T-helper 2 cell treated with Interferon-gamma antibody and Interleukin-4, amounts not matched to agents 5 μg/mL and 100 μg/mL, for 36 hours (primary cell): ENCODE measurements around the gene PHACTR1.

Experiments
- DNase-seq: peaks from one replicate; pipeline ENCODE4 v3.0.0; 2021; ENCODE audit warnings: low spot score
- H3K27ac Mint-ChIP-seq: one replicate; pipeline ENCODE4 v1.8.0; 2021; ENCODE audit warnings: mild to moderate bottlenecking, mixed read lengths
- H3K27me3 Mint-ChIP-seq: one replicate; pipeline ENCODE4 v1.8.0; 2021; ENCODE audit warnings: low read depth, mixed read lengths
- H3K36me3 Mint-ChIP-seq: one replicate; pipeline ENCODE4 v1.8.0; 2021; ENCODE audit warnings: low read depth, mixed read lengths
- H3K4me1 Mint-ChIP-seq: one replicate; pipeline ENCODE4 v1.8.0; 2021; ENCODE audit warnings: low read depth, mixed read lengths
- H3K4me3 Mint-ChIP-seq: one replicate; pipeline ENCODE4 v1.8.0; 2022; ENCODE audit warnings: mild to moderate bottlenecking, moderate library complexity, mixed read lengths
- H3K9me3 Mint-ChIP-seq: one replicate; pipeline ENCODE4 v1.8.0; 2021; ENCODE audit warnings: mixed read lengths

Gene PHACTR1

DNA sequence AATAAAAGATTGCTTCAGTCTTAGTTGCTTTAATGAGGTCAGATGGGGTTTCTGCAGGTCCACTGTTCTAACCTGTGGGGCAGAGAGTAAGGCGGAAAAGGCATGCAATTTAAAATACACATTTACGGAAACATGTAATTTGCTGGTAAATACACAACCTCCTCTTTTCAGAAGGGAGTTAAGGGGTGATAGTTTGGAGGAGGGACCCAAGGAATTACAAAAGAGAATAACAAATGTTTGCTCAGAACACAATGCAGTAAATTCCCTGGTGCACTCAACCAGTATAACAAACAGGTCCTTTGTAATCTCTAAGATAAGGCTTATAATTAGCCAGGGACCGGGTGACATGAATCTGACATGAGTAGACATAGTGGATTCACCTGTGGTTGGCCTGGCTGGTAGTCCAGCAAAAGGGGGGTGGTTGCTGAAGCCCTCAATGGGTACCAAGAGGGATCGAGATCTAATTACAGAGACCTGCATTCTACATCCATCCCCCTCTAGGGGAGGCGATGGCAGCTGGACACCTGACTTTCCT lies 295.1 kb downstream of the PHACTR1 start:
- peaks cover 3% of the 10 kb centered on the region for H3K4me1 Mint-ChIP-seq
- H3K36me3 Mint-ChIP-seq = no peaks in the 10 kb centered on the region
- no peak overlapping the region for H3K27ac Mint-ChIP-seq
- H3K27me3 Mint-ChIP-seq = peaks cover 51% of the 10 kb centered on the region
- DNase-seq = no peak
- no peaks in the 10 kb centered on the region for H3K9me3 Mint-ChIP-seq
- no peak overlapping the region for H3K4me3 Mint-ChIP-seq

DNA sequence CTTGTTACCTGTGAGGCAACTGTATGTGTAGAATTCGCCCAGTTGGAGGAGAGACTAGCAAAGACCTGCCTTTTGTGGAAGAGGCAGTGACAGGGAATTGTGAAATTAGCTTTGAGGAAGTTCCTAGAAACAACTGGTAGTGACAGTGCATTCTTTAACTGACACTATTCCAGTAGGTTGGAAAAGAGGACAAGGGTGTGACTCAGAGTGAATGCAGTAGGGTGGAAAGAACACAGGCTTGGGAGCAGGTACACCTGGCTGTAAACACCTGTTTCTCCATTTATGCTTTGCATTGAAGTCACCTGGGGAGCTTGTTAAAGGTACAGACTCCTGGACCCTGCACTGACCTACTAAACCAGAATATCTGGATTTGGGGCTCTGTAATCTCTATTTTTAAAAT lies 295.7 kb downstream of the PHACTR1 start:
- H3K4me3 Mint-ChIP-seq = no peak overlapping the region

DNA sequence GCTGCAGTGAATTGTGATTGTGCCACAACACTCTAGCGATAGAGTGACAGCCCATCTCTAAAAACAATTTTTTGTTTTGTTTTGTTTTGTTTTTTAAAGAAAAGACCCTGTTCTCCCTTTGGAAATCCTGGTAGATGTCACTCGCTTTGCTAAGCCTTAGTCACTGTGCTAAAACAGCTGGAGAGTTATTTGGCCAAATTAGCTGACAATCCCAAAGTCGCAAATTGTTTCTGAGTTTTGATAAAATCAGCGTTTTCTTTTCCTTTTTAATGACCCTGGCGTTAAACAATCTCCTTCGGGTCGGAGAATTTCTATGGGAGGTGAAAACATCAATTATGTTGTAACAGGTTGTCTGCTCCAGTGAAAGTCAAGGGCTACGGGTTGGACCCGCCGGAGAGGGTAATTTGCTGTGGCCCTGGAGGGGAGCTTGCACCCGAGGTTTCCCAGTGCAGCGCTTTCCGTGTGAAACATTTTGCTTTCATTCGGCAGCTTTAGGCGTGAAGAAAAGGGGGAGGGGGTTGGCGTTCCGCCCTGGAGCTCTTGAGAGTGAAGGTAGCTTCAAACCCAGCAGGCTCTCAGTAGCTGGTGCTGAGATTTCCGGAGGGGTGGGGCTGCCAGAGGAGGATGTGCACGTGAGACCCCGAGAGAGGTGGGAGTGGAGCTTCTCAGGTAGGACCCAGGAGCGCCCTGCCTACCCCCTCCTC lies 296.6 kb downstream of the PHACTR1 start:
- no peak overlapping the region for H3K27ac Mint-ChIP-seq
- H3K9me3 Mint-ChIP-seq = no peaks in the 10 kb centered on the region
- H3K27me3 Mint-ChIP-seq = peaks cover 48% of the 10 kb centered on the region
- H3K4me1 Mint-ChIP-seq = peaks cover 3% of the 10 kb centered on the region
- H3K4me3 Mint-ChIP-seq = peak overlapping the region; percentile 61
- DNase-seq = no peak
- no peaks in the 10 kb centered on the region for H3K36me3 Mint-ChIP-seq

More for the DNA sequence above, 295.7 kb downstream of the PHACTR1 start:
- H3K9me3 Mint-ChIP-seq = no peaks in the 10 kb centered on the region
- H3K36me3 Mint-ChIP-seq = no peaks in the 10 kb centered on the region
- peaks cover 52% of the 10 kb centered on the region for H3K27me3 Mint-ChIP-seq
- no peak overlapping the region for H3K27ac Mint-ChIP-seq
- H3K4me1 Mint-ChIP-seq = peaks cover 3% of the 10 kb centered on the region
- no peak for DNase-seq

DNA sequence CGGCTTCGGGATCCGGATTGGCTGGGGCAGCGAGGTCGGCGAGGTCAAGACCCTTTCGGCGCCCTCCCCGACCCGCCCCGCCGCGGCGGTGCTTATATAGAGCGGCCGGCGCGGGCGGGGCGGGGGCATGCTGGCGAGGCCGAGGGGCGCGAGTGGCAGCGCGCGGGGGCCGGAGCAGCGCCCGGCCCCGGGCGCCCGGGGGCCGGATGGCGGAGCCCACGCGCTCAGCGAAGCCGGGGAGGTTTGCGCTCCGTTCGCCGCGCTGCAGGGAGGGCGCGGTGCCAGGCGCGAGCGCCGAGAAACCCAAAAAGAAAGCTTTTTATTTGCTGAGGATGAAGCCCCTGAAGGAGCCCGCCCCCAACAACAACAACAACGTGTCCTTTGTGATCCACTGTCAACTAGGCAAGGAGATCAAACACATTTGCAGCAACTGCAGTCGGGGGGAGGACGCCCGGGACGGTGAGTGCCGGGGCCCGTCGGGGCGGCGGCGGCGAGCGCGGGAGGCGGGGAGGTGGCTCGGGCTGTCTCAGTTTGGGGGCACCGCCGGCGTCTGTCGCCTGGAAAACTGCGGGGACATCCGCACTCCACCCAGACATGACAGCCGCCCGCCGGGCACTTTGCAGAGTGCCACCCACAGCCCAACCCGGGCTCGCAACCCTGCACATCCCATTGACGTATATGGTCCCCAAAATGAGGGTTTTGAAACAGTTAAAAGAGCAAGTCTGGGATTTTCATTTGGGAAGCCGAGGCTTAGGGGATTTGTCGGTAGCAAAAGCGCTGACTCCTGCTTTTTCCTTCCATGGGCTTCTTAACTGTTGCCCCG lies 297.3 kb downstream of the PHACTR1 start:
- H3K27me3 Mint-ChIP-seq = peaks cover 48% of the 10 kb centered on the region
- H3K9me3 Mint-ChIP-seq = no peaks in the 10 kb centered on the region
- peaks cover 3% of the 10 kb centered on the region for H3K4me1 Mint-ChIP-seq
- no peak overlapping the region for H3K27ac Mint-ChIP-seq
- H3K36me3 Mint-ChIP-seq = no peaks in the 10 kb centered on the region
- DNase-seq = no peak
- H3K4me3 Mint-ChIP-seq = peak overlapping the region; percentile 61

DNA sequence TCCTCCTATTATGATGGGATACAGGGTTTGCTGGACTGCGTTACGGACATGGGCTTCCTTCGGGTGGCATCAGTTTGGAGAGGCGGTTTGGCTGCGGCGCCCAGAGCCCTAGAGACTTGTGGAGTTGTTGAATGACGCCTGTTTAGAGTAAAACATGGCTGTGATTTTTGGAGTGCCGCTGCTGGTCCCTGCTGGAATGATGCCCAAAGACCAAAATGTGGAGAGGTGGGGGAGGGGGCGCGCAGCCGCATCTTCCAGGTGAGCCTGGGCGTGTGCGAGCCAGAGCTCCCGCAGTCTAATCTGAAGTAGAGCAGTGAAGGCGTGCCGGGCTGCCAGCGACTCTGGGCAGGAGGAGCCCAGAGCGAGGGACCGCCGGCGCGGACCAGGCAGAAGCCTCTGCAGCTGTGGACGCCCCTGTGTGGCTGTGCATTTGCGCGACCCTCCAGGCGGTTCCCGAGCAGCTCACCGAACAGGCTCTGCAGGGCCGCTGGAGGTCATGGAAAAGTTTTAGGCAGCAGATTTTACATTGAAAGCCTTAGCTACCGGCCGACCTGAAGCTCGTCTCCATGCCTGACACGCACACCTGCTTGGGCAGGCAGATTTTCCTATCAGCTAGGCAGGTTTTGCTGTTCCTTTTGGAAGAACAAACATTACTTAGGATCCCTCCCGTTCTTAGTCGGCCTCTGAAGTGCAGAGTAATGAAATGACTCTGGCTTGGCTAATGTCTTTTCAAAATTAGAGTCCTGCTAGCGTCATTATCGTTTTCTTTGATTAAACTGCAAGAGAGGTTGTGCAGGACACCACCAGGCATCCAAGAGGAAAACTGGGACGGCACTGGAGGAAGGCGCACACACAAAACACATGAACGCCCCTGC lies 298.2 kb downstream of the PHACTR1 start:
- Mint-ChIP-seq H3K27ac (no peak overlapping the region), H3K4me1 (peaks cover 3% of the 10 kb centered on the region), H3K4me3 (no peak overlapping the region), H3K9me3 (no peaks in the 10 kb centered on the region), H3K36me3 (no peaks in the 10 kb centered on the region), H3K27me3 (peaks cover 48% of the 10 kb centered on the region)
- DNase-seq = no peak

DNA sequence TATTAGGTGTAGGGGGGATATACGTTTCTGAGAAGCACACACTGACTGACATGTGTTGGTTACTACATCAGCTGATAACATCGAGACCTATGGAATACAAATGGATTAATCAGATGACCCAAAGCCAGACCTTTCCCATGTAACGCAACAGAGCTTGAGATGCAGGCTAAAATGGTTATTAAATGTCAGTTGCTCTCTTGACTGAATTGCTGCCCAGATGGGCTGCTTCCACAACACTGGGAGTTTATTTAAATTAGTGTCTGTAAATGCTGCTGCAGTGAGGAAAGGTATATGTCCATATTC lies 298.8 kb downstream of the PHACTR1 start:
- H3K4me3 Mint-ChIP-seq = no peak overlapping the region
- no peak overlapping the region for H3K27ac Mint-ChIP-seq
- H3K36me3 Mint-ChIP-seq = no peaks in the 10 kb centered on the region
- peaks cover 44% of the 10 kb centered on the region for H3K27me3 Mint-ChIP-seq
- DNase-seq = no peak
- no peaks in the 10 kb centered on the region for H3K9me3 Mint-ChIP-seq
- H3K4me1 Mint-ChIP-seq = peaks cover 3% of the 10 kb centered on the region

DNA sequence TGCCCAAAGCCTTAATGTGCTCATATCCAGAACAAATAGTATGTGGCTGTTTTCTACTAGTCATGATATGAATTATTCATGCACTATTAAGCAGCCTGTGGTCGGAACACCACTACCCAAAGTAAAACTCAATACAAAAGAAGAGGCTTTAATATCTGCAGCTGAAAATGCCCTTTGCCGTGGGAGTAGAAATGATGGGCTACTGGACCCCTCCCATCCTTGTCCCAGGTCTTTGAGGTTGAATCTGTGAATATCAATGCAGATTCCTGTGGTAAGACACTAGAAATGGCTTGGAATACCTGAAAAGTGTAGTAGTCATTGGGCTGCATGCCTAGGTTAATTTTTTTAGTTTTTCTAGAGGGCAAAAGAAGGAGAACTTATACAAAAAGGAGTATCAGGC lies 308.0 kb downstream of the PHACTR1 start:
- Mint-ChIP-seq H3K4me3 (no peak overlapping the region), H3K9me3 (no peaks in the 10 kb centered on the region), H3K4me1 (no peaks in the 10 kb centered on the region), H3K27me3 (peaks cover 8% of the 10 kb centered on the region), H3K36me3 (no peaks in the 10 kb centered on the region), H3K27ac (no peak overlapping the region)
- no peak for DNase-seq

DNA sequence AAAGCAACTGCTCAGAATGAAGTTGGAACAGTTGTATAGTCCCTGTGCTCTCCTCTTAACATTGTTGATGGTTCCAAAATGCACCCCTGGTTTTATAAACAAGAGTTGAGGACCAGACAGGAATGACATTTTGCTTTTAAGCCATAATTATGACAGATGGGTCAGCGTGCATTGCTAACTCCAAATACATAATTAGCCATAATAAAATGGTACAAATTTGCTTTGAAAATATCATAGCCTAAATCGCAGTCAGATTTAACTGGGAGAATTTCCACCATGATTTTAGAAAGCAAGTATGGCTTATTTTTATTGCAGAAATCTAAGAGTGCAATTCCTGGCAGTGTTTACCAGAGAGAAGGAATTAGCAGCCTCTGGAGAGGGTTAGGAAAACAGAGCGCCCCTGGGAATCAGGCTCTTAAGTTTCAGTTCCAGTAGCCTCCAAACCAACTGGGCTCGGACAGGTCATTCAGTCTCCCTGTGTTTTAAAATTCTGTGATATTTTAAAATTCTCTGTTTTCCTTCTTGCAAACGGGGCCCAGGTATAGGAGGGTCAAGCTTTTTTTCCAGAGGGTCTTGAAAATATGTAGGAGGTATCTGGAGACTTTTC lies 309.4 kb downstream of the PHACTR1 start:
- no peak for DNase-seq
- Mint-ChIP-seq H3K27me3 (peaks cover 8% of the 10 kb centered on the region), H3K36me3 (no peaks in the 10 kb centered on the region), H3K4me1 (no peaks in the 10 kb centered on the region), H3K27ac (no peak overlapping the region), H3K4me3 (no peak overlapping the region), H3K9me3 (no peaks in the 10 kb centered on the region)

DNA sequence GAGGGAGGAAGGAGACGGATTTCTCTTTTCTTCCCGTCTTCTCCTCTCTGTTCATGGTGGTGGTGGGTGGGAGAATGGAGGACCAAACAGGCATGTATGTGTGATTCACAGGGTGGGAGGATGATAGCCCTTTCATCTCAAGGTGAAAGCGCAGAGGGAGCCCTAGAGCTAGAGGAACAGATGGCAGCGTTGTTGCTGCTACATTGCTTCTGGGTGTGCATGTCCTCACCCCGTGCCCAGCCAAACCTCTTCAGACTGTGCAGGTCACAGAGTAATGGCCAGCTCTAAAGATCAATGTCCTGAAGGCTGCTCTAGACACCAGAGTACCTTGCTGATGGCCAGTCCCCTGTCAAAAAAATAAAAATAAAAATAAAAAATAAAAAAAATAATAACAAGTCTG lies 310.0 kb downstream of the PHACTR1 start:
- Mint-ChIP-seq H3K27ac (no peak overlapping the region), H3K27me3 (peaks cover 12% of the 10 kb centered on the region), H3K9me3 (no peaks in the 10 kb centered on the region), H3K4me1 (no peaks in the 10 kb centered on the region), H3K36me3 (no peaks in the 10 kb centered on the region), H3K4me3 (no peak overlapping the region)
- no peak for DNase-seq

DNA sequence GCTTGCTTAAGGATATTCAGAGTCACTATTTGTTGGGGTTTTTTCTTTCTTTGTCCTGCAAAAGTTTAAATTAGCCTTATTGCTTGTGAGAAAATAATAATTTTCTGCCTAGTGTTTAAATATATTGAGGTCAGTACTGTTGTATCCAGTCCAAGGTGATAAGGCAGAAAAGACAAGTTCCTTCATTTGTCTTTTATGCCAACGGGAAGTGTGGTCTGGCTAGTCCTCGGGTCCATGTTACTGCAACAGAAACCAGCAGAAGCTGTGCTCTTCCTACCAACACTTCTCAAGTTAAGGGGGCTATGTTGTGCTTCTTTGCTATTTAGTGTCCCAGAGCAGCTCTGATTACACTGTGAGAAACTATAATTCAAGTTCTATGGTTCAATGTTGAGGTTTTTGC lies 310.6 kb downstream of the PHACTR1 start:
- H3K27ac Mint-ChIP-seq = no peak overlapping the region
- no peak overlapping the region for H3K4me3 Mint-ChIP-seq
- peaks cover 12% of the 10 kb centered on the region for H3K27me3 Mint-ChIP-seq
- H3K9me3 Mint-ChIP-seq = no peaks in the 10 kb centered on the region
- no peak for DNase-seq
- H3K36me3 Mint-ChIP-seq = no peaks in the 10 kb centered on the region
- no peaks in the 10 kb centered on the region for H3K4me1 Mint-ChIP-seq

DNA sequence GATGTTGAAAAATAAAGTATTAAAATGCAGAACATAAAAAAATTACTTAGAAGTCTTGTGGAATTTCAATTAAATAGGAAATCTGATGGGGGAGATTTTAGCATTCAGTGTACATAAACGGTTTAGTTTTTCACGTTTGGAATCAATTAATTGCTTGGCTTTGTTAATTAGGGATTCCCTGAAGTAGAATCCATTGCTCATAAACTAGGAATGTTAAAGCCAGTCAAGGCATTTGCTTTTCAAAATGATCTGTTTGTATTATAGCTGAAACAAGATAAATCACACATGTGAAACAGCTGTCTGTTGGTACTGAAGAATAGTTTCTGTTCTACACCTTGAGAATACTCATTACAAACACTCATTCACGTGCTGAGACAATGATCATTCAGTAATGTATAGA lies 313.8 kb downstream of the PHACTR1 start:
- no peak for DNase-seq
- peaks cover 19% of the 10 kb centered on the region for H3K27me3 Mint-ChIP-seq
- H3K4me1 Mint-ChIP-seq = no peaks in the 10 kb centered on the region
- no peaks in the 10 kb centered on the region for H3K9me3 Mint-ChIP-seq
- no peak overlapping the region for H3K27ac Mint-ChIP-seq
- no peaks in the 10 kb centered on the region for H3K36me3 Mint-ChIP-seq
- H3K4me3 Mint-ChIP-seq = no peak overlapping the region

DNA sequence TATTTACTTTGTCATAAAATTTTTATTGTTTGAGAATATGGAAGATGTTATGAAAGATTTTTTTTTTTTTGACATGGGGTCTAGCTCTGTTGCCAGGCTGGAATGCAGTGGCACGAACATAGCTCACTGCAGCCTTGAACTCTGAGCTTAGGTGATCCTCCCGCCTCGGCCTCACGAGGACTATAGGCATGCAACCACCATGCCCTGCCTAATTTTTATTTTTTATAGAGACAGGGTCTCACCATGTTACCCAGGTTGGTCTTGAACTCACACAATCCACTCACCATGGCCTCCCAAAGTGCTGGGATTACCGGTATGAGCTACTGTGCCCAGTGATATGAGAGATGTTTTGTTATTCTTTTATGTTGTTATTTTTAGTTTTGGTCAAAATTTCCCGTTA lies 316.0 kb downstream of the PHACTR1 start:
- H3K36me3 Mint-ChIP-seq = no peaks in the 10 kb centered on the region
- H3K4me1 Mint-ChIP-seq = no peaks in the 10 kb centered on the region
- DNase-seq = no peak
- H3K27me3 Mint-ChIP-seq = peaks cover 18% of the 10 kb centered on the region
- H3K9me3 Mint-ChIP-seq = no peaks in the 10 kb centered on the region
- H3K27ac Mint-ChIP-seq = no peak overlapping the region
- H3K4me3 Mint-ChIP-seq = no peak overlapping the region

DNA sequence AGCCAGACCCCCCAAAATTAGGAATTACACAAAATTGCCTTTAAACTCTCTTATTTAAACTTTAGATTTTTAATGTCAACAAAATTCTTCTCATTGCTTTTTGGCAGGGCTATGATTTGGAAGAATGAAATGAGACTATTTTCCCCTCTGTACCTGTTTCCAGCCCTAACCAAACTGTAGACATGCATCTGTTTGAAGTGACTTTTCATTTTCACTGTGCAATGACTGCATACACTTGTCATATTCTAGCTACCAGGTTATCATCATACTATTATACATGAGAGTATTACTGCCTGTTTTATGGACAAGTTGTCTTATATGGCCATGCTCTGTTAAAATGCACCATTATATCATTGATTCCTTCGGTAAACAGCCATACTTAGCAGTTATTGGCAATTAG lies 316.6 kb downstream of the PHACTR1 start:
- no peaks in the 10 kb centered on the region for H3K9me3 Mint-ChIP-seq
- H3K4me1 Mint-ChIP-seq = no peaks in the 10 kb centered on the region
- H3K36me3 Mint-ChIP-seq = no peaks in the 10 kb centered on the region
- DNase-seq = no peak
- no peak overlapping the region for H3K27ac Mint-ChIP-seq
- H3K27me3 Mint-ChIP-seq = peaks cover 19% of the 10 kb centered on the region
- no peak overlapping the region for H3K4me3 Mint-ChIP-seq
